Fibroblast of the aortic adventitia (primary cell): ENCODE data around the gene CD300LF. TPM values are rescaled to one million over a fixed set of nuclear protein-coding genes. Genes with fewer than 3 reads are reported as not detected.

ENCODE experiments used
- DNase-seq: peaks from one replicate; pipeline ENCODE4 v3.0.0-alpha.2; 2010; ENCODE audit warnings: low read depth
- H3K4me3 ChIP-seq: 2 replicates; pipeline ENCODE4 v1.5.1; 2011; ENCODE audit warnings: low read depth, mild to moderate bottlenecking, control low read depth, low read length, moderate library complexity
- CTCF ChIP-seq: IDR thresholded peaks from 2 replicates; pipeline ENCODE4 v1.5.1; 2011; ENCODE audit warnings: mild to moderate bottlenecking, low read length, control low read depth, inconsistent platforms; ENCODE audit not compliant: insufficient read depth
- total RNA-seq: library from RNA; depleted of rRNA; stranded (reverse); fragments of >200 nt; gene quantifications from 2 replicates; pipeline ENCODE4 v1.2.3, GENCODE V29; 2012; ENCODE audit warnings: low replicate concordance

Gene CD300LF
- total RNA-seq, 1 donor, result not detected

- no peak for TF ChIP-seq CTCF
- no peak for DNase-seq
These were observed 30.3 kb upstream of the CD300LF start for GRCh38 chr17:74742978-74743545.

GRCh38 chr17:74742153-74742515 is 29.4 kb upstream of the CD300LF start:
- no peak overlapping the region for H3K4me3 ChIP-seq
- no peak for DNase-seq
- TF ChIP-seq CTCF, result no peak

More at GRCh38 chr17:74742978-74743545, 30.3 kb upstream of the CD300LF start:
- no peak overlapping the region for H3K4me3 ChIP-seq

- TF ChIP-seq CTCF, result no peak
- no peak for DNase-seq
- H3K4me3 ChIP-seq, result no peak overlapping the region
These were observed 28.1 kb upstream of the CD300LF start for GRCh38 chr17:74740641-74741387.

- TF ChIP-seq CTCF, result no peak
- H3K4me3 ChIP-seq, result no peak overlapping the region
- DNase-seq, result no peak
These were observed 27.4 kb upstream of the CD300LF start for GRCh38 chr17:74740173-74740572.

GRCh38 chr17:74739227-74739831 is 26.6 kb upstream of the CD300LF start:
- TF ChIP-seq CTCF, result no peak
- no peak for DNase-seq
- H3K4me3 ChIP-seq, result no peak overlapping the region

- TF ChIP-seq CTCF, result no peak
- no peak overlapping the region for H3K4me3 ChIP-seq
- no peak for DNase-seq
These were observed 25.6 kb upstream of the CD300LF start for GRCh38 chr17:74738051-74738996.
